Kidney tubule cell (primary cell): ENCODE measurements around the gene ORMDL2.
"Not testable (repeated sequence)": the region's sequence is repeated elsewhere in the genome, so short reads cannot be mapped to it uniquely, and the experiment has no call there.

ENCODE experiments used
- DNase-seq: peaks from one replicate; pipeline ENCODE4 v3.0.0-alpha.2; 2018; ENCODE audit warnings: low spot score

ORMDL2 gene

GRCh38 chr12:55861396-55861795 is 43.6 kb downstream of the ORMDL2 start:
- no peak for DNase-seq

GRCh38 chr12:55861871-55862270 is 44.0 kb downstream of the ORMDL2 start:
- DNase-seq: no peak

- DNase-seq: no peak
Measured at GRCh38 chr12:55862286-55862685, 44.4 kb downstream of the ORMDL2 start.

- not testable (repeated sequence) for DNase-seq
Measured at GRCh38 chr12:55862931-55863330, 45.1 kb downstream of the ORMDL2 start.

- DNase-seq: no peak
Measured at GRCh38 chr12:55865327-55865726, 47.5 kb downstream of the ORMDL2 start.

- not testable (repeated sequence) for DNase-seq
Measured at GRCh38 chr12:55866454-55867004, 48.7 kb downstream of the ORMDL2 start.
